ENCODE measurements around the gene TNIP2.

The TNIP2 gene

DNA sequence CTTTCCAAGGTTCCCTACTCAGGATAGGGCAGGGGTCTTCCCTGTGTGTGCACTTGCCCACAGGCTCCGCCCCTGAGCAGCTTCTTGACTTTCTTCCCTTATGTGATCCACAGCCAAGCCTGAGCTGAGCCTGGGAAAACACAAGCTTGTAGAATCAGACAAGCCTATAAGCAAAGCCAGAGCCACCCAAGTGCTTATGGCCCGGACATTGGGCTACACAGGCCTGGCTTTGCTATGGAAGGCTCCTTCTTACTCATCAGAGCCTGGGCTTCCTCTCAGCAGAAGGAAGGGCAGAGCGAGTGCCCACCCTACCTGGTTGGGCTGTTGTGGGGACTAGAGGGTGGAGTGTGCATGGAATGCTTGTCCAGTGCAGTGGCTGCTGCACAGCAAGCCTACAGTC is 1.3 kb upstream of the TNIP2 start:
- no peak for DNase-seq (ENCODE audit: low read depth)
- TF ChIP-seq, protein P1, sequence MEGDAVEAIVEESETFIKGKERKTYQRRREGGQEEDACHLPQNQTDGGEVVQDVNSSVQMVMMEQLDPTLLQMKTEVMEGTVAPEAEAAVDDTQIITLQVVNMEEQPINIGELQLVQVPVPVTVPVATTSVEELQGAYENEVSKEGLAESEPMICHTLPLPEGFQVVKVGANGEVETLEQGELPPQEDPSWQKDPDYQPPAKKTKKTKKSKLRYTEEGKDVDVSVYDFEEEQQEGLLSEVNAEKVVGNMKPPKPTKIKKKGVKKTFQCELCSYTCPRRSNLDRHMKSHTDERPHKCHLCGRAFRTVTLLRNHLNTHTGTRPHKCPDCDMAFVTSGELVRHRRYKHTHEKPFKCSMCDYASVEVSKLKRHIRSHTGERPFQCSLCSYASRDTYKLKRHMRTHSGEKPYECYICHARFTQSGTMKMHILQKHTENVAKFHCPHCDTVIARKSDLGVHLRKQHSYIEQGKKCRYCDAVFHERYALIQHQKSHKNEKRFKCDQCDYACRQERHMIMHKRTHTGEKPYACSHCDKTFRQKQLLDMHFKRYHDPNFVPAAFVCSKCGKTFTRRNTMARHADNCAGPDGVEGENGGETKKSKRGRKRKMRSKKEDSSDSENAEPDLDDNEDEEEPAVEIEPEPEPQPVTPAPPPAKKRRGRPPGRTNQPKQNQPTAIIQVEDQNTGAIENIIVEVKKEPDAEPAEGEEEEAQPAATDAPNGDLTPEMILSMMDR (IDR thresholded peaks at IDR 0.05; ENCODE audit: low read length, missing control alignments), result no peak
- H3K4me3 ChIP-seq (replicated peaks; ENCODE audit: low read depth, low read length), result no peak overlapping the region

DNA sequence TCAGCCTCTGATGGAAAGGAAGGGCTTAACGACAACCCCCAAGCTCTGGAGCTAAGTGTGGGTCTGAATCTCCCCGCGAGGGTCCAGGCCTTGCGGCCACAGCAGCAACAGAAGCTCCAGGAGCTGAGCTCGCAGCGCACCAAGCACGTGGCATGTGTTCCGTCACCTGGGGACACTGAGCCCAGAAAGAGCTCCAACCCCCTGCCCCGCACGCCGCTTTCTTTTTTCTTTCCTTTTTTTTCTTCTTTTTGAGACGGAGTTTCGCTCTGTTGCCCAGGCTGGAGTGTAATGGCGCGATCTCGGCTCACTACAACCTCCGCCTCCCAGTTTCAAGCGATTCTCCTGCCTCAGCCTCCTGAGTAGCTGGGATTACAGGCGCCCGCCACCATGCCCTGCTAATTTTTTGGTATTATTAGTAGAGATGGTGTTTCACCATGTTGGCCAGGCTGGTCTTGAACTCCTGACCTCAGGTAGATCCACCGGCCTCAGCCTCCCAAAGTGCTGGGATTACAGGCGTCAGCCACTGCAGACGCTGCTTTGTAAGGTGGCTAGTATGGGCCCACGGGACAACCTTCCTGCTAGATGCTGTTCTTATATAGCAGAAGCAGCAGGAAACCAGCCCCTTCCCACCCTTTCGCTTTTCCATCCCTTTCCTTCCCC is 685 bp upstream of the TNIP2 start:
- H3K4me3 ChIP-seq (replicated peaks; ENCODE audit: low read depth, low read length), result peak overlapping the region; percentile 36
- peak; percentile 9 for DNase-seq (ENCODE audit: low read depth)
- TF ChIP-seq, protein P1 (IDR thresholded peaks at IDR 0.05; ENCODE audit: low read length, missing control alignments), result no peak

DNA sequence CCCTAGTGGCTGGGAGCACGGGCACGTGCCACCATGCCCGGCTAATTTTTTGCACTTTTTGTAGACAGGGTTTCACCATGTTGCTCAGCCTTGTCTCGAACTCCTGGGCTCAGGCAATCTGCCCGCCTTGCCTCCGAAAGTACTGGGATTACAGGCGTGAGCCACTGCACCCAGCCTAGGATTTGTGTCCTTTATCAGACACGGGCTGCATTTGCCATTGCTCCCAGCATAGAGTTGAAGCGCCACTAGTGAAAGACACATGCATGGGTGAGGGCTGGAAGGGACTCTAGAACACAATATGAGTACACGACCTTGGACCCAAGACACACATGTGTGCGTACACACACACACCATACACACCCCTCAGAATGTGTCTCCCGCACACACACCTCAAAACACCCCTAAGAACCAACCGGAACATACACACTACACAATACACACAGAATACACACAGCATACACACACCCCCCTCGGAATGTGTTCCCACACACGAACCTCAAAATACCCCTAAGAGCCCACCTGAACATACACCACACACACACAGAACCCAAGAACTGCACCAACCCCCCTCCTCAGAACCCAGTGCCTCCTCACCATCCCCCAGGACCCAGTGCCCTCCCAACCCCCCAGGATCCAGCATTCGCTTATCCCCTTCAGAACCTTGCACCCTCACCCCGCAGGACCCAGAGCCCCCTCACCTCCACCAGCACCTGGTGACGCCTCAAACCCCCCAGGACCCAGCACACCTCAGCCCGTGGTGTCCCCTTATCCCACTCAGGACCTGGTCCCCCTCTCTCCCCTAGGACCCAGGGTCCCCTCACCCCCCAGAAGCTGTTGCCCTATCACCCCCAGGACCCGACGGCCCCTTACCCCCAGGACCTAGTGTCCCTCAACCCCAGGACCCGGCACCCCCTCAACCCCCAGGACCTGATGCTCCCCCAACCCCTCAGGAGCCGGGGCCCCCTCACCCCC is 1.0 kb downstream of the TNIP2 start:
- no peak for DNase-seq (ENCODE audit: low read depth)
- TF ChIP-seq, protein P1 (IDR thresholded peaks at IDR 0.05; ENCODE audit: low read length, missing control alignments), result no peak
- H3K4me3 ChIP-seq (replicated peaks; ENCODE audit: low read depth, low read length), result peak overlapping the region; percentile 80

DNA sequence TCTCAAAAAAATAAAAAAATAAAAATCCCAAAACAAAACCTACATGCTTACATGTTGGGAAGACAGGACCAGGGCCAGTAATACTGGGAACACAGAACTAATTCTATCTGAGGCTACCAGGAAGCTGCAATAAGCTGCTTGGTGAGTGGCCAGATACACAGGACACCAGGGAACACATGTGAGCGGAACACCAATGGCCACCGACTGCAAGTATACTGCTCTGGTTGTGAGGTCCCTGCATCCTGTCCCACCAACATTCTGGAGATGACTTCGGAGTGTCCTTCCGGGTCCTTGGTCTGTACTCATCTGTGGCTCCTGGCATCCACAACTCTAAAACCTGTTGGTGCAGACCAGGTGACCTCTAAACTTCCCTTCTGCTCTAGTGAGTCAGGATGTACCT is 2.7 kb downstream of the TNIP2 start:
- DNase-seq (ENCODE audit: low read depth), result no peak
- TF ChIP-seq, protein P1 (IDR thresholded peaks at IDR 0.05; ENCODE audit: low read length, missing control alignments), result no peak
- no peak overlapping the region for H3K4me3 ChIP-seq (replicated peaks; ENCODE audit: low read depth, low read length)

DNA sequence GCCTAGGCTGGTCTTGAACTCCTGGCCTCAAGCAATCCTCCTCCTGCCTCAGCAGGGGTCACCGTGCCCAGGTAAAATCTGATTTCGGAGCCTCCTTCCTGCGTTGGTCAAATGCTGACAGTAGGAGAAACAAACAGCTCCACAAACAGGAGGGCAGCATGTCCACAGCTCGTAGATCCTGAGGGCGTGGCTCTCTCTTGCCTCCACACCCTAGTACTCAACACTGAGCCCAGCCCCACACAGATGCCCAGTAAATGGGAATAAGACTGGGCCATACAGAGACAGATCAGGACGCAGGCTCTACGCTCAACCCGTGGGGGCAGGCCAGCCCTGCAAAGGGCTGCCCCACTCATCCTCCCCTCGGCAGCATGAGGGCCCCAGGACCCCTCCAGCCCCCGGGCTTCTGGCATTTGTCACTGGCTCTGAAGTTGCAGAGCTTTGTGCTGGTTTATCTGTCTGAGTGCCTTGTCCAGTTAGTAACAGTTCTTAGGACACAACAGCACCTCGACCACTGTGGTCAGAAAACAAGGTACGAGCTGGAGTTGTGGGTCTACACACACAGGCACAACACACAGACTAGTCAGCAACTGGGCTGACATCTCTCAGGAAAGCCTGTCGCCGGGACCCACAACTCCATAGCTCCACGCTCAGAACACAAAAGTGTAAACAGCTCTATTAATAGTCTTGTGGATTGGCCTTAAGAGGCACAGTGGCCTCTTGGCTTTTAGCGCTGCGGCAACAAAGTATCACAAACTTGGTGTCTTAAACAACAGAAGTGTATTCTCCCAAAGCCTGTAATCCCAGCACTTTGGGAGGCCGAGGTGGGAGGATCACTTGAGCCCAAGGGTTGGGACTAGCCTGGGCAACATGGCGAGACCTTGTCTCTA is 5.2 kb downstream of the TNIP2 start:
- TF ChIP-seq, protein P1 (IDR thresholded peaks at IDR 0.05; ENCODE audit: low read length, missing control alignments), result no peak
- DNase-seq (ENCODE audit: low read depth), result no peak
- no peak overlapping the region for H3K4me3 ChIP-seq (replicated peaks; ENCODE audit: low read depth, low read length)

DNA sequence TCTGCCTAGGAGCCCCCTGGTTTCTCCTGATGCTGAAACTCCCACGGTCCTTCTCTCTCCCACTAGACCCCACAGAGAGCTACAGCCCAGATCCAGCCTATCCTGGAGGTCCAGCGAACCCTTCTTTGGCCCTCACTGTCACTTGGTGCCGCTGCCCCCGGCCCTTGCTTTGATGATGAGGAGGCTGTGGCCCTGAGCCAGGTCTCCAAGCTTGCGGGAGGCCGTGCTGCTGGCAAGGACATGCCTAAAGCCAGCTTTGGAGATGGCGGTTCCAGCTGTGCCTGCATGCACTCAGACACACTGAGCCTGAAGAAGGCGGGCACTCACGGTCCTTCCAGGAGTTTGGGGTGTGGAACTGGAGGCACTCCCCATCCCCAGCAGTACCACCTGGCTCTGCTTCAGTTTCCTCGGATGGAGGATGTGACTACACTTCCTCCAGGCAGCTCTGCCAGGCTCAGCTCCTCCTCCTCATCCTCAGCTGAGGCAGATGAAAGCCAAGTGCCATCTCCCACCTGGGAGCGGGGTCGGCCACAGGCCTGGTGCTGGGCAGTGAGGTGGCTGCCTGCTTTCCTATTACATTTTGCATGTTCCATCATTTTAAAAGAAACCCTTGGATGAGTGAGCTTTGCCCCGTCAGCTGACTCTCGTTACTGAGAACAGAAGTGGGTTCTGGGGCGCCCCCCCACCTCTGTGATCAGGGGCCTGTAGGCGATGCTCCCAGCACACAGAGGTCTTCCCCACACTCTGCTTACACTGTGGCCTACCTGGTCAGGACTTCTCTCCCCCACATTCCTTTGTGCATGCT is 9.0 kb downstream of the TNIP2 start:
- TF ChIP-seq, protein P1 (IDR thresholded peaks at IDR 0.05; ENCODE audit: low read length, missing control alignments), result no peak
- no peak overlapping the region for H3K4me3 ChIP-seq (replicated peaks; ENCODE audit: low read depth, low read length)
- DNase-seq (ENCODE audit: low read depth), result no peak

All from fibroblast of pulmonary artery (primary cell).